DMS114 treated with DMSO at 0.1 percent for 48 hours (cell line): ENCODE results near the gene ETS1.

Experiments
- DNase-seq: peaks from one replicate; lab custom pipeline; 2025; ENCODE audit not compliant: unreplicated experiment; lab: John Stamatoyannopoulos, UW

Gene ETS1

DNA sequence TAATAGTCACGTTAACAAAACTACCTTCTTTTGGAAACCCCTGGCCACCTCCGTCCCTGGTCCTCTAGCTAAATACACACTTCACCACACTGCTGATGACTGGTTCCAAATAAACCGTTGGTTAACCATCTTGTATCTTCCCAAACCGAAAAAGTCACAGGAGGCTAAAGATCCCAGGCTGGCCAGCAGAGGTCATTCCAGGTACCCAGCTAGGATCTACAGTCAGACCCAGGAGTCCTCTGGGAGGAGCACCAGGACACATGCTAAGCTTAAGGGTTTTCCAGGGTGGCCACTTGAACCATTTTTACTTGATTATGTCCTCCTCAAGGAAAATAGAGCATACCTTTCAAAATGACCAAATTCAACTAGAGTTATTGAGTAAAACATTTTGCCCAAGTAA is 103.2 kb downstream of the ETS1 start:
- no peak for DNase-seq

DNA sequence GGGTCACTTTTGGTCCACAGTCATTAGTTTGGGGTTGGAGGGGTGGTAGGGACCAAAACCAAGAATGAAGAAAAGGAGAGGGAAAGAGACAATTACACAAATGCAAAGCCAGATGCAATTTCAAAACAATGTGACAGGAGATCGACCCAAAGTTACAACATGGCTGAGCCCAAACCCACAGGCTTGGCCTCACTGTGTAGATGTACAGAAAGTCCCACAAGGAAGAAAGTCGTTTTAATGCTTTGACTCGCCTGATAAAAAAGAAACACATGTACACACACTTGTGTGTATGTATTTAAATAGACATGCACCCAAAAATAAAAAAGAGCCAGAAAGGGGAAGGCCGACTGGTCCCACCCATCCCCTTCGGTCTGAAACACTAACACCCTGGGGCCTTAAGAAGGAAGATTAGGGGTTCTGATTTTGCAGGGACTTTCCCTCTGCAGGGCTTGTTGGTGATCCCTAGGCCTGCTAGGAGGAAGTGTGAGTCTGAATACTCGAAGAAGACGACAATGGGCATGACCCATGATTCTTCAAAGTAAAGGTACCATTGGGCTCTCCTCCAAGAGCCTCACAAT is 104.1 kb downstream of the ETS1 start:
- DNase-seq, result no peak

GRCh38 chr11:128482512-128483191 is 104.7 kb downstream of the ETS1 start:
- DNase-seq, result no peak

DNA sequence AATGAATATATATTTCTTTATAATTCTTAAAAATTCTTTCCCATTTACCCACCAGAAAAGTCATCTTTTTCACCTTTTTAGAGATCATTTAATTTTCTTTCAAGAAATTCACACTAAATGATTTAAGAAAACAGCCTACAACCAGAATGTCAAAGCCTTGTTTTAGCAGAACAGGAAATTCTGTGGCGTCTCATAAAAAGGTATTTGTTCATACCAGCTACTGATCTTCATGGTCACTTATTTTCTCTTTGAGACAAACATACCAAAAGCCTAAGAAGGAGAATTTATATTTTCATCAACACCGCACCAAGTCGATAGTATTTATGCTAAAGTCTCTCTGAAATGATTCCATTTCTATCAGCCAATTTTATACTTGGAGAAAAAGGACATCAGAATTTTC is 105.3 kb downstream of the ETS1 start:
- DNase-seq, result no peak

DNA sequence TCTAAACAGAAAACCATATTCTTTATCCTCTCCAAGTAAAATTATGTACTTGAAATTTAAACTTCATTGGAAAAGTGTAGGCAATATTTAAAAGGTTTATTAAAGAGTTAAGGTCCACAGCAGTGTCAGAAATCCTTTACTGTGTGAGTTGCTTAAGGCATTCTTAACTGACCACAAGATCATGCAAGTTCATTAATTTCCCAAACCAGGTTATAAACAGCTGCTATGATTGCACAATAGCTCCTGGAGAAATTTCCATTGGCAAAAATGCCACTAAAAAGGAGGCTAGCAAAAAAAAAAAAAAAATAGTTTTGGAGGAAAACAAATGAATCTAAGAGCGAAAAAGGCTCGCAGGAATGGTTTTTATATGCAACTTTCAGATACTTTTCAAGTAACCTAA is 106.2 kb downstream of the ETS1 start:
- DNase-seq, result no peak

DNA sequence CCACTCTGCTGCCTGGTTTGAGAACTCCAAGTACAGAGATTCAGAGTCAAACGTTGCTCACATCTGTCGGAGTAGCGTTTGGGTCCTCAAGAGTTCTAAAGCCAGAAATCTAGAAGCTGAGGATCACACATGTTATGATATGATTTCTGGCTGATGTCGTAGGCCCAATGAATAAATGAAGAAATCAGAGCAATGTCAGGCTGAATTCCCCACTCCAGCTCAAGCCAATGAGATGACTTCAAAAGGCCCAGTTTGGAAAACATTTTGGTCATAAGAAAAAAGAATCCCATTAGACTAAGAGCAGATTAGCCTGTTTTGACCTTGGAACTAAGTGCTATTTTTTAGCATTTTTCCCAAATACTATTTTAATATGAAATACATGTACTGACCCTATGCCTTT is 106.7 kb downstream of the ETS1 start:
- no peak for DNase-seq

GRCh38 chr11:128480066-128480465 is 107.3 kb downstream of the ETS1 start:
- DNase-seq, result no peak

DNA sequence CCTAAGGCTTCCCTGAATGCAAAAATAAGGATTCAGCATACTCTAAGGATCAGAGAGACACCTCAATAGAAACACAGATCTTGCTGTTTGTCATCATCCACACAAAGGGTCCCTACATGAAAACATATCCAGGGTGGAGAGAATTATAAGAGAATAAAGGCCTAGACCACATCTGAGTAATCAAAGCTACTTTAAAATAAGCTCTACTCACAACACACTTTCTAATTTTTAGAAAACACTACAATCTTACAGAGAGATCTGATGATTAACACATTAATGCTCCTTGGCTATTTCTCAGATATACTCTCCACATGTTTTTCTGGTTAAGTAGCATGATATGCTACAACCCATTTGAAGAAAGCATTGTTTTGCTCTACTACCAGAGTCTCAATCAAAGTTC is 108.2 kb downstream of the ETS1 start:
- no peak for DNase-seq

DNA sequence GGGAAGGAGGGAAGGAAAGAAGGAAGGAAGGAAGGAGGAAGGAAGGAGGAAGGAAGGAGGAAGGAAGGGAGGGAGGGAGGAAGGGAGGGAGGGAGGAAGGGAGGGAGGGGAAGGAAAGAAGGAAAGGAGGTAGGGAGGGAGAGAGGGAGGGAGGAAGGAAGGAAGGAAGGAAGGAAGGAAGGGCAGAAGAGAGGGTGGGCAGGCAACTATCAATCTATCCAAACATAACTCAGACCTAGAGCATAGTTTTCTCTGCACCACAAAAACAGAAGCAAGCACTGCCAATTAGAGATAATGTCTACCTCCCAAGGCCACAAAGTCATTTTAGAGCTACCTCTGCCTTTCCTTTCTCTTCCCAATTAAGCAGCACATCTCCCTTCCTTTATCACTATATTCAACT is 109.1 kb downstream of the ETS1 start:
- no peak for DNase-seq

DNA sequence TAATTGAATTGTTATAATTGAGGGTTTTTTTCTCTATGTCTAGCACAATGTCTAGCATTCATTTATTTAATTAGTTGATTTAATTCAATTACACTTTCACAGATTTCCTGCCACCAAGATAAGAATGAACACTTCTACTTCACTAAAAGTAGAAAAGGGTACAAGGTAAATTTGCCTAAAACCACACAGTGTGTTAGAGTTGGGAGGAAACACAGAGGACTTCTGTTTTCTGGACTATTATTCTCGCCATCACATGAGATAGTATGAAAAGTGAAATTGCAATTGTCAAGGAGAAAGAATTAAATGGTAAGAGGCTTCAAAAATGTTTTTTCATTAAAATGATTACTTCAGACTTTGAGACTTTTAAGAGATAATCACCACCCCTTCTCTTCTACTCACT is 109.5 kb downstream of the ETS1 start:
- no peak for DNase-seq

- DNase-seq, result no peak
Measured at GRCh38 chr11:128477278-128477677, 110.1 kb downstream of the ETS1 start.

DNA sequence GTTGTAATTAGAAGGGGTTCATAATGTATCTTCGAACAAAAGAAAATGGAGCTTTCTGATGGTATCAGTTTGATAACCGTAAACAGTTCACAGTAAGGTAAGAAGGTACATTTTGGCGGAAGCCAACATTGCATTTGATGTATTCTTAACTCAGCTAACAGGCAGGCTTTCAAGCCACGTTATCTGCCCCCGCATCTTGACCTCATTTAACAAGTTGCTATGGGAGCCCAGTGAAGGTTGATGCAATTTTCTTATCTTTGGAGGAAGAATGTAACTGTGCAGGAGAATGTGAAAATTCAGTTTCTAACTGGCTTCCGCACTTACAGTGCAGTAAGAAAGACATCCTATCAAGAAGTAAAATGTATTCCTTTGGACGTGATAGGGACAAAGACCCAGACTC is 110.6 kb downstream of the ETS1 start:
- DNase-seq, result no peak

DNA sequence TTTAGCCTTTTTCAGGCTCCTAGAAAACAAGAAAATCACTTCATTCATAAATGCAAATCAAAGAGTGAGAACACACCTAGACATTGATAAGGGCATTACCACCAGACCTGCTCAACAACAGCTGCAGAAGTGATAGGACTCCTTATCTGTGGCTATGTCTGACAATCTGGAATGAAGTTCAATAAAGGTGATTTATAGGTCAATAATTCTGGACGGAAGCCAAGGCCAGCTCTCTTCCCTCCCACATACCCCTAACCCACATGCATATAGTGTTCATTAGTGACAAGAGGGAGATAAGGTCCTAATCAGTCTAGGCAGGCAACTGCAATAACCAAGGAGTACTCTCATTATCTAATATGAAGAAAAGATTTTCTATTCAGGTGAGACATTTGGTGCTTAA is 111.3 kb downstream of the ETS1 start:
- no peak for DNase-seq

DNA sequence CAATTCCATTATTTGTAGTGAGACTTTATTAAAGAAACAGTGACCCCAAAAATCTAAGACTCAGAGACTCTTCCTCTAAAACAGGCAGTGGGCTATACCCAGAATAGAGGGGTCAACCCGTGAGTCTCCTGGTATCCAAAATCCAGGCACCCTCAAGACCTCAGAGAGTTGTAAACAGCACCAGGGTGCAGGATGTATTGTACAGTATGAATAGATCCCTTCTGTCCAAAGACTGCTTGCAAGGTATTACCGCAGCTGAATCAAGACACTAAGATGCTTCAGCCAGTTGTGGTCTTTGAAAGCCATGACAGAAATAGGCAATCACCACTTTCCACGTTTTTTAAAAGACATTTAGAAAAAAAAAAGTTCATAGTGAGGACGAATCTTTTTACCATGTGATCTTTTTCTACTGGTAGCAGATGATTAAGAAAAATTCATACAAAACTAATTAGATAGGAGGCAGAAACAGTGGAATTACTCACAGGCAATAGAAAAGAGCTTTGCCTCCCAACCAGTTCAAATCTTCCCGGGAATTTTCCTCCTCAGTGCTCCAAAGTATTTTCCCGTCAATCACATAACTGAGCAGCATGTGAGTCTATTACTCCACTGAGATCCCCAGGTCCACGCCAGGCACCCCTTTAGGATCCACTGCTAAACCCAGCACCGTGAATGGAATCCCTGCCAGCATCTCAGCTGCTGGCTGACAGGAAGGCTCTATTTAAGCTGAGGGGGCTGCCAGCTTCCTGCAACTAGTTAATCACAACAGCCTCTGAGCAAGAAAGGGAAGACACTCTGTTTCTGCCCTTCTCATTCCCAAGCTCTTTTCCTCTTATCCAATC is 113.1 kb downstream of the ETS1 start:
- DNase-seq, result no peak

DNA sequence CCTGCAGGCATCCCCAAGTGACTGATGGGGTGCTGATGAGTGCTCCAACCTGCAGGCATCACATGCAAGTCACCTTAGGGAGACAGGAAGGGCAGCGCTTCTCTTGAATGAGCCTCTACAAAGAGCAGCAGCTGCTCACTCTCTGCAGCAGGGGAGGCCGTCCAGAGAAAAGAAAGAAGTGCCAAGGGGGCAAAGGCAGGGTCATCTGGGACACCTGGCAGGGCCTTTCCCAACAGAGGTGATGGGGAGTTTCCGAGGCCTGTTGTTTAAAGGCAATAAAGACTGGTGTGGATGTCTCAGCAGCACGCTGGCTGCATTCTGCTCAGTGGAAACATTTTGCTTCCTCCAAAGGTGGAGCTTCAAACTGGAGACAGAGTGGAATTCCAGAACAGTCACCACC is 113.7 kb downstream of the ETS1 start:
- DNase-seq, result no peak

DNA sequence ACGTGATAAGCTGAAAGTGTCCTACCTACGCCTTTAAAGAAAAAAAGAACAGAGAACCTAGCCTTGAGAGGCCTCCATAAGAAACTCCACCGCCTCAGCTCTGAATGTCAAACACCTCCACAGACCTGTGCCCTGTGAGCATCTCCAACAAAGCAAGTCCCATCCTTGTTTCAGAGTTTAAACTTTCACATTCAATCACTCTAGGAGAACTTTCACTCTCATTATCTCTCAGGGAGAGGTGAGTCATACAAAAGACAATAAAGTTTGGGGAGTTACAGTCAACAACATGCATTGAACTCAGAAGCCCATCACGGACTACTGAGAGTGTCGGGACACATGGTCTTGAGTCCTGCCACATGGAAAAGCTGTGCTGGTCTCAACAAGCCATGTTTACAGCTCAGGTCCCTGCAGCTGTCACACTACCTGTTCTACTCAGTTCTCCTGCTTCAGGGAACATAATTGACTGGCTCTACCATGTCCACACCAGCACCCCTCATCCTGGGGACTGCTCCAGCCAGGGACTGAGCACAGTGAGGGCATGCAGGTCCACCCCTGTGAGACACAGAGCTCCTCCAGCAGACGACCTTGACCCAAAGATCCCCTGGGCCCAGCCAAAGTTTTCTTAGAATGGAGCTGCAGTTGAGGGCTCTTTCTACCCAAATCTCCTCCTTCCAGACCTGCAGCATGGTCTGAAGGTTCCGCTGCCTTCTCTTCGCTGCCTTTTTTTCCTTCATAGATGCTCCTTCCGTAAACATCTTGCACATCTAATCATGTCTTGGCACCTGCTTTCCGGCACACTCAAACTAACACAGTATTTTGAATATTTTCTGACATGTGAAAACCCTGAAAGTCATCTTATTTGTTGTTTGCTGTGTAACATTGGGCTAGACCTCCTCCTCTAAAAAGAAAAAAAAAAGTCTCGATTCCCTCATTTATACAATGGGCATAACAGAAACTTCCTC is 114.9 kb downstream of the ETS1 start:
- DNase-seq, result no peak

GRCh38 chr11:128471138-128471661 is 116.2 kb downstream of the ETS1 start:
- DNase-seq, result no peak

- no peak for DNase-seq
Measured at GRCh38 chr11:128470081-128470480, 117.3 kb downstream of the ETS1 start.

DNA sequence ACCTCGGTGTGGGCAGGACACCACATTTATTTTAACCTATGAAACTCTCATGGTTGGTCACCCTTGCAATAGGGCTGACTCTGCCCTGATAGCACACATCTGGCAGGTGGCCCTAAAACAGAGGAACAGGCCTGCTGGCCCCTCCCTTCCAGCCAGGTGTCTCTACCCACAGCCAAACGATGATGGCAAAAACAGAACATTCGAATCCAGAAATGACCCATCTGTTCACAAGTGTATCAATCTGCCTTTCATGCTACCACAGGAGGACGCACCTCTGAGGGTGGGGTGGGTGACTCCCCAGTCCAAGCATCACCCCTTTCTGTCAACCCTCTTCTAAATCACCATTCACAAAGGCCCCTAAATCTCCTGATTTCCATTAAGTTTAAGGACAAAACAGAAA is 118.1 kb downstream of the ETS1 start:
- no peak for DNase-seq

- DNase-seq, result no peak
Measured at GRCh38 chr11:128468111-128468510, 119.2 kb downstream of the ETS1 start.

- DNase-seq, result no peak
Measured at GRCh38 chr11:128467610-128468041, 119.7 kb downstream of the ETS1 start.
